ENCODE measurements around the gene CSF2RB.

The CSF2RB gene

DNA sequence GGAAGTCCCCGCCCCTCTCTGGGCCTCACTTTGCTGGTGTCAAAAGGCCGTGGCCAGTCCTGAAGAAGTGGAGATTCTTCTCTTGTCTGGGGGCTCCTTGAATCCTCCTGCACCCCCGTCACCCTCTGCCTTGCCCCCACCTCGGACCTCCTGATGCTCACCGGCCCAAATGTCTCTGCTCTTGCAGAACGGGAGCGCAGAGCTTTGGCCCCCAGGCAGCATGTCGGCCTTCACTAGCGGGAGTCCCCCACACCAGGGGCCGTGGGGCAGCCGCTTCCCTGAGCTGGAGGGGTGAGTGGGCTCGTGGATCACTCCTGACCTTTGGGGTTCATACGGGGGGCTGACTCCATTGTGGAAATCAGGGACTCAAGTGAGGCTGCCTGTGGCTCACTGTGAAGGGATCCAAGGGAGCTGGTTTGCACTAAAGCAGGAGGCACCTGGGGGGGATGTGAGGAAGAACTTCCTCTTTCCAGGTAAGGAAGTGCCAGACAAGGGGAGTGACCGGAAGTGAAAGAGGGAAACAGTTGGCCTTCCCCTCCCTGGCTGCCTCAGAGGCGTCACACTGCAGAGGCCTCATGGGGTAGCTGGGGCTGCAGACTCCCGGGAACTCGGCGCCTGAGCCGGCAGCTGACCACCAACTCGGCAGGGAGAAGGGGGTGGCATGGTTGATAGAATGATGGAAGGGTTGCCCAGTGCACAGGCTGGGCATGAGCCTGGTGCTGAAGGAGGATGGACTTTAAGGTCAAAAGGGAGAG, 23.1 kb downstream of the CSF2RB start:
- DNase-seq (ENCODE audit: low read depth), result no peak

DNA sequence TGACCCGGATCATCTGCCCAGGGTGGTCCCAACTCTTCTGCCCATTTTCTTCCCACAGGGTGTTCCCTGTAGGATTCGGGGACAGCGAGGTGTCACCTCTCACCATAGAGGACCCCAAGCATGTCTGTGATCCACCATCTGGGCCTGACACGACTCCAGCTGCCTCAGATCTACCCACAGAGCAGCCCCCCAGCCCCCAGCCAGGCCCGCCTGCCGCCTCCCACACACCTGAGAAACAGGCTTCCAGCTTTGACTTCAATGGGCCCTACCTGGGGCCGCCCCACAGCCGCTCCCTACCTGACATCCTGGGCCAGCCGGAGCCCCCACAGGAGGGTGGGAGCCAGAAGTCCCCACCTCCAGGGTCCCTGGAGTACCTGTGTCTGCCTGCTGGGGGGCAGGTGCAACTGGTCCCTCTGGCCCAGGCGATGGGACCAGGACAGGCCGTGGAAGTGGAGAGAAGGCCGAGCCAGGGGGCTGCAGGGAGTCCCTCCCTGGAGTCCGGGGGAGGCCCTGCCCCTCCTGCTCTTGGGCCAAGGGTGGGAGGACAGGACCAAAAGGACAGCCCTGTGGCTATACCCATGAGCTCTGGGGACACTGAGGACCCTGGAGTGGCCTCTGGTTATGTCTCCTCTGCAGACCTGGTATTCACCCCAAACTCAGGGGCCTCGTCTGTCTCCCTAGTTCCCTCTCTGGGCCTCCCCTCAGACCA, 24.0 kb downstream of the CSF2RB start:
- no peak for DNase-seq (ENCODE audit: low read depth)

DNA sequence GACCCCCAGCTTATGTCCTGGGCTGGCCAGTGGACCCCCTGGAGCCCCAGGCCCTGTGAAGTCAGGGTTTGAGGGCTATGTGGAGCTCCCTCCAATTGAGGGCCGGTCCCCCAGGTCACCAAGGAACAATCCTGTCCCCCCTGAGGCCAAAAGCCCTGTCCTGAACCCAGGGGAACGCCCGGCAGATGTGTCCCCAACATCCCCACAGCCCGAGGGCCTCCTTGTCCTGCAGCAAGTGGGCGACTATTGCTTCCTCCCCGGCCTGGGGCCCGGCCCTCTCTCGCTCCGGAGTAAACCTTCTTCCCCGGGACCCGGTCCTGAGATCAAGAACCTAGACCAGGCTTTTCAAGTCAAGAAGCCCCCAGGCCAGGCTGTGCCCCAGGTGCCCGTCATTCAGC, 24.6 kb downstream of the CSF2RB start:
- no peak for DNase-seq (ENCODE audit: low read depth)

DNA sequence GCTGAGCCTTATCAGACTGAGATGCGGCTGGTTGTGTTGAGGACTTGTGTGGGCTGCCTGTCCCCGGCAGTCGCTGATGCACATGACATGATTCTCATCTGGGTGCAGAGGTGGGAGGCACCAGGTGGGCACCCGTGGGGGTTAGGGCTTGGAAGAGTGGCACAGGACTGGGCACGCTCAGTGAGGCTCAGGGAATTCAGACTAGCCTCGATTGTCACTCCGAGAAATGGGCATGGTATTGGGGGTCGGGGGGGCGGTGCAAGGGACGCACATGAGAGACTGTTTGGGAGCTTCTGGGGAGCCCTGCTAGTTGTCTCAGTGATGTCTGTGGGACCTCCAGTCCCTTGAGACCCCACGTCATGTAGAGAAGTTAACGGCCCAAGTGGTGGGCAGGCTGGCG, 25.5 kb downstream of the CSF2RB start:
- DNase-seq (ENCODE audit: low read depth), result no peak

DNA sequence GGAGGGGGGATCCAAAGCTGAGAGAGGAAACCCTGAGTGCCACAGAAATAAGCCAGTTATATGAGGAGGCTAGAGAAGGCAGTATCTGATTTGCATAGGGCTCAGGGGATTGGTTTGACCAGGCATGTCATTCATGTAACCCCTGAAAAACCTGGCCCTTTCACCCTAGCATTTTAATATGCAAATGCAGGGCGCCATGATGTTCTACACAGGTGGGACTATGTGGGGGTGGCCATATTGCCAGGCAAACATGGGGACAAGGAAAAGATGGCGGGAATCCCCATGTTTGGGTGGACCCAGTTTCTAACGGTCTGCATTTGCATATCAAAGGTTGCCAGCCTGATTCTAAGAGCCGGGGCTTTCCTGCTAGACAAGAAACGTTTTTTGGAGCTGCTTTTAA, 27.2 kb downstream of the CSF2RB start:
- DNase-seq (ENCODE audit: low read depth), result no peak

DNA sequence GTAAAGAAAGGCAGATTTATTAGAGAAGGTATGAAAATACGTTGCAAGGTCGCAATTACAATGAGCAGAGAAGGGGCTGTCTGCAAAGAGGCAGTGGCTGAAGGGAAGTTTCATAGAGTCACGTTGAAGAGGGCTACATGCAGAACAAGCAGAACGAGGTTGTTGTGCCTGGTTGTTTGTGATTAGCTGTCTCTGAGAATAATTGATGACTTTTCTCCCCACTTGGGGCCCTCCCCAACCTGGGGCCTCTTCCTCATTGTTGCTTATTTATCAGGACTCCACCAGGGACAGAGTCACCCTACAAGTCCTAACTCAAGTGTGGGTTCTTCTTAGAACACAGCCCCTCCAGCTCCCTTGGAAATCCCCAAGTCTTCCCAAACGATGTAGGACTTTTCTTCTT, 29.1 kb downstream of the CSF2RB start:
- no peak for DNase-seq (ENCODE audit: low read depth)

DNA sequence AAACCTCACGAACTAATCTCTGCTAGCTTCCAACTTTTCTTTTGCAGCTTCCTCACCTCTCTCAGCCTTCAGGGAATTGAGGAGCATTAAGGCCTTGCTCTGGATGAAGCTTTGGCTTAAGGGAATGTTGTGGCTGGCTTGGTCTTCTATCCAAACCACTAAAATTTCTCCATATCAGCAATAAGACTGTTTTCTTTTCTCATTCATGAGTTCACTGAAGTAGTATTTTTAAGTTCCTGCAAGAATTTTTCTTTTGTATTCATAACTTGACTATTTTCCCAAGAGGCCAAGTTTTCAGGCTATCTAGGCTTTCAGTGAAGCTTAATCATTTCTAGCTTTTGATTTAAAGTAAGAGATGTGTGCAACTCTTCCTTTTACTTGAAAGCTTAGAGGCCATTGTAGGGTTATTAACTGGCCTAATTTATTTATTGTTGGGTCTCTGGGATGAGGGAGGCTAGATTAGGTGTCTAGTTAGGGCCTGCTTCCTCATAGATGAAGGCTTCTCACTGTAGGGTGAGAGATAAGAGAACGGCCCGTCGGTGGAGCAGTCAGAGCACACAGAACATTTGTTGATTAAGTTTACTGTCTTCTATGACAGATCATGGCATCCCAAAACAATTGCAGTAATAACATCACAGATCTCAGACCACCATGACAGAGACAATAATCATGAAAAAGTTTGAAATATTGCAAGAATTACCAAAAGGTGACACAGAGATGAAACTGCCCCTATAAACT, 33.2 kb downstream of the CSF2RB start:
- DNase-seq (ENCODE audit: low read depth), result no peak

DNA sequence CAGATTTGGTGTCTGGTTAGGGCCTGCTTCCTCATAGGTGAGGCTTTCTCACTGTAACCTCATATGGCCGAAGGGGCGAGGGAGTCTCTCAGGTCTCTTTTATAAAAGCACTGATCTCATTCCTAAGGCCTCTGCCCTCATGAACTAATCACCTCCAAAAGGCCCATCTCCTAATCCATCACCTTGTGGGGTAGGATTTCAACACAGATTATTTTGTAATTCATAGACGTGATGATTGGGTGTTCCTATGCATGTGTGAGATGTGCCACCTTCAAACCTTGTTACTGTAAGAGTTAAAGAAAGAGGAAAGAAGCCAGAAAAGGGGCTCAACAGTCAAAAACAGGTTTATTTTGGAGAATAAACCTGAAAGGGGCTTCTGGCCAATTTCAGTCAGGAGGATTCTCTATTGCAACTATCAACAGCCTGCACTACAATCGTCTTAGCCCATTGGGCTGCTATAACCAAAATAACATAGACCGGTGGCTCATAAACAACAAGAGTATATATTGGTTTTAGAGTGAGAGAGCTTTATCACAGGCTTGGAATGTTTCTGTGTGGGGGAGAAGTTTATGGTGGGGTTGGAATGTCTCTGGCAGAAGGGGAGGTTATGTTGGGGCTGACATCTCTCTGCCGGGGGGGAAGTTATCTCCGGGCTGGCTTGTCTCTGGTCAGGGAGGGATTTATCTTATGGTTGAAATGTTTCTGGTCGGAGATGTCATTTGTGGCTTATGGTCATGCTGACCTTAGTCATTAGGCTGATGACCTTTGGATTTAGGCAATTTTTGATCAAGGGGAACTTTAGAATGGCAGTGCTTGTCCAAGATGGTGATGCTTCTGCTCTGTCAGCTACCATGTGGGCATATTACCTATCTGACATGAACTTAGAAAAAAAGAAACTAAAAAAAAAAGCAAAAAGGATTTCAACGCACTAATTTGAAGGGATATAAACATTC, 35.1 kb downstream of the CSF2RB start:
- no peak for DNase-seq (ENCODE audit: low read depth)

DNA sequence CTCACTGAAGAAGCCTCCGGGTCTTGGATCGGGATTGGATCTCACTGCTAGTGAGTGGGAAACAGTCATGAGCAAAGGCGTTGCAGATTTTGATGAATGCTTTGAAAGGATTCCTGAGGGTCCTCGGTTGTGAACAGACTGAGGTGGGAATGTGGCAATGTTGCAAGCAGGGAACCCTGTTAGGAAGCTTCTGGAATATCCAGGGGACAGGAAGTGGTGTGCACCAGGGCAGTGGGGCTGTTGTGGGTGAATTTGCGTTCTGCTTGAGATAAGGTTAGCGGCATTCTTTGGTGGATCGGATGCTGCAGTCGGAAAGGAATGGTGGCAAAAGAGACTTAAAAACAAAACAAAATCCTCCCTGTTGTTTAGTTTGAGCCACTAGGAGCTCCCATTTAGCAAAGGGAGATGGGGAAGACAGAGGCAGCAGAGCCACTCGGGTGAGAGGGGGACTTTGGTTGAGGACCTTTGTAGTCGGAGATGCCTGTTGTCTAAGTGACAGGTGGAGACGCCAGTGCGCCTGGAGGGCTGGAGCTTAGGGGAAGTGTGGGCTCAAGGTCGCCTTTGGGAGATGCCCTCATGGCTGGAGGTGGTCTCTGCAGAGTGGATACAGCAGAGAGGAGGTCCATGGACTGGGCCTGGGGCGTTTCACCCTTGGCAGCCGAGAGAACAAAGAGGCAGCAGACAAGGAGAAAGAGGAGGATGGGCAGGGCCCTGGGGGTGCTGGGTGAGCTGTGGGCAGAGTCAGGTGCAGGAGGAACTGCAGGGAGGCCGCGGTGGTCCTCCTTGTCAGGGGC, 37.6 kb downstream of the CSF2RB start:
- no peak for DNase-seq (ENCODE audit: low read depth)

DNA sequence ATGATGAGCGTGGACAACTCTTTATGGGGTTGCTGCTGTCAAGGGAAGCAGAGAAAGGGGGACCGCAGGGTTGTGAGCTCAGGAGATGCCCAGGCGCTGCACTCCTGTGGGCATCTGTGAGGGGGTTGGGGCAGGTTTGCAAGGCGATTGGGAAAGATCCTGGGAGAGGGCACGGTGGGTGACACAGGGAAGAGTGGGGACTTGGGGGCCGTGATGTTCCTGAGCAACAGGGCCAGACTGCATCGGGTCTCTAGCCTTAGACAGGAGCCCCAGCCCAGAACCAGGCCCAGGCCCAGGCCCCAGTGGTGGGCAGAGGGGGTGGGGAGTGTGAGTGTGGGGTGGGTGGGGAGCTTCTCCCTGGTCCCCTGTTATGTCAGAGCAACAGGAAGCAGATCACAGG, 38.3 kb downstream of the CSF2RB start:
- DNase-seq (ENCODE audit: low read depth), result no peak

DNA sequence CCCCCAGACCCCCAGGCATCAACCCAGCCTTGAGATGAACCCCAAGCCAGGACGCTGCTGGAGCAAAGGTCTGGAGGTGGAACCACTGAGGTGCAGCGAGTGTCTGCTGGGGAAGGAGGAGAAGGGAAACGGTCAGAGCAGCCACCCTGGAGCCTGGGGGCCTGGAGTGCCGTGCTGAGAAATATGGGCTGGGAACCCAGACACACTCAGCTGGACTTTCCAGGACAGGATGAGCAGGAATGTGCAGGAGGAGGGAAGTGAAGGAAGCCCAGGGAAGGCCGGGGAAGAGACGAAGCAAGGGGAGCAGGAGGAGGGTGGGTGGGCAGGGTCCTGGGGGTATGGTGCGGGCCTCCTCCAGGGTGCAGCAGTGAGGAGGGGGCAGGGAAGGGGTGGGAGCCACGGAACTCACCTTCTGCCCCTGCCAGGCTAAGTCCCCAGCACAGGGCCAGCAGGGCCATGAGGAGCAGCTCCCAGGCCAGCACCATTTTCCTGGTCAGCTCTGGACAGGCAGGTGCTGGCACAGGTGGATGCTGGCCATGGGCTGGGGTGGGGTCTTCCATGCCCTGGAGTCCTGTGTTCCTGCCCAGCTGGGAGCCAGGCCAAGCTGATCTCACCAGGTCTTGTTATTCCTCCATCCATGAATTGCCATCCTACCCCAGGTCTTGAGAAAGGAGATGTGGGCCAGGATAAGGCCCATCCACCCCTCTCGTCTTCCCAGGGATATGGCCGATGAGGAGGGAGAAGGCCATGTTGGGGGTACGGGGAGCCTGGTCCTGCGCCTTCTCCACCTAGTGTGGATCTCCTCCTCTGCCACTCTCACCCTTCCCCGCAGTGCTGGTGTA, 40.0 kb downstream of the CSF2RB start:
- DNase-seq (ENCODE audit: low read depth), result no peak

DNA sequence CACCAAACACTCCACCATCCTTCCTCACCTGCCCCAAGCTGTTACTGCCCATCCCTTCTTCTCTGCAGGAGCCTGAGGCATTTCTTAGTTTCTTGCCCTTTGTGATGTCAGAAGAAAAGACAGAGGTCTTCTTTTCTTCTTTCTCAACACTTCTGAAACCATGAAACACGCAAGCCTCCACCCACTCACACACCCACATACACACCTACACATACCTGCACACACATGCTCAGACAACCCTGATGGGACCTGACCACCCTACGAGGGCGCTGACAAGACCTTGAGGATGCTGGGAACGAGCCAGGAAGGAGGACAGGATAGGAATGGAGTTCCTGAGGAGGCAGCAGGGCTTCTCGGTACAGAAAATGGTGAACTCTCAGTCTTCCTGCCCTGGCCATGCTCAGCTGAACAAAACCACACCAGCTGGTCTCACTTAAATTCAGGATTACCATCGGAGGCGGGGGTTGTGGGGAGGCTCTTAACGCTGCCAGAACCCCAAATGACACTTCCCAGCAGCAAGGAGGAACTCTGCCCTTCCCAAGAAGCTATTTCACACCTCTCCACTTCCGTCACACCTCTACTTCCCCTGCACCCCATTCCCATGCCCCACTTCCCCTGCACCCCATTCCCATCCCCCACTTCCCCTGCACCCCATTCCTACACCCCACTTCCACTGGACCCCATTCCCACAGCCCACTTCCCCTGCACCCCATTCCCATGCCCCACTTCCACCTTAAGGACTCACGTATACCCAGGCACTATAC, 41.0 kb downstream of the CSF2RB start:
- DNase-seq (ENCODE audit: low read depth), result no peak

DNA sequence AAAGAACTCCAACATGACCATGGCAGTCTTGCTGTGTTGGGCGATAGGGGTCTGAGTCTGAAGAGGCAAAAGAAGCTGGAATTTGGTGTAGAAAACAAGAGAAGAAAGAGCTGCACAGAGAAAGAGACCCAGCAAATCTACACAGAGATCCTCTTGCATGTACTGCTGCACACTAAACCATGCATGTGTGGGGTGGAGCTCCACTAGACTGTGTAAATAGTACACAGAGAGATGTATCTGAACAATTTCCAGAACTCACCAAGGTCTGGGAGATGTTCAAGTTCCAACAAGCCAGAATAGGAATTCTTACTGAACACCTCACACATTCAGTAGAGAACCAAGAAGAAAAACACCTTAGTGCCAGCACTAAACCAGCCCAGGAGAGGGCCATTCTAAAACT, 42.3 kb downstream of the CSF2RB start:
- no peak for DNase-seq (ENCODE audit: low read depth)

DNA sequence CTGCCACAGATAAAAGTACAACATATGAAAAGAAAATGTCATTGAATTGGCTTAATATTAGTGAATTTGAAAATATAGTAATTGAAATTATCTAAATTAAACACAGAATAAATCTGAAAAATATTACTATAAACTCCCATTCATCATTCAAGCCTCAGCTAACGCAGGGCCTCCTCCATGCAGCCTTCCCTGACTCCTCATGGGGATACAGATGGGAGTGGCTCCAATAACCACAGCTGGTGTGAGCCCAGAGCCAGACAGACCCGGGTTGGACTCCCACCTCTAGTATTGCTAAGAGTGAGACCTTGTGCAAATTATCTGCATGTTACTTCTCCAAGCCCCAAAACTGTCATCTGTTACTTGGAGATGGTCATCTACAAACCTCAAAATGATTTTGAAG, 44.9 kb downstream of the CSF2RB start:
- DNase-seq (ENCODE audit: low read depth), result no peak

DNA sequence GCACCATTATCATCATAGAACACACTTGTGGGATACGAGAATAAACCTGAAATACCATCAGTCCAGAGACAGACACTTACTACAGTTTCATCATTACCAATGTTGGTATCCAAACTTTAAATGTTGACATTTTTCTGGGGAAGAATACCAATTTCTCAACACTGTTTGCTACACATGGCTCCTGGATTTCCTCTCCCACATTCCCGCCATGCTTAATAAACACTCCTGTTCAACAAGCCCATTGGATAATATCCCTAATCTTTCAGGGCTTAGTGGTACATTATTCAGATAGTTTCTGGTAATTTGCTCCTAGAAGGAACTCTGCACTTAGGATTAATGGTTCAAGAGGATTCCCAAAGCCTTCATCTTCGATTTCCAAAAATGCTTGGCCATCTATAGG, 48.2 kb downstream of the CSF2RB start:
- DNase-seq (ENCODE audit: low read depth), result no peak

DNA sequence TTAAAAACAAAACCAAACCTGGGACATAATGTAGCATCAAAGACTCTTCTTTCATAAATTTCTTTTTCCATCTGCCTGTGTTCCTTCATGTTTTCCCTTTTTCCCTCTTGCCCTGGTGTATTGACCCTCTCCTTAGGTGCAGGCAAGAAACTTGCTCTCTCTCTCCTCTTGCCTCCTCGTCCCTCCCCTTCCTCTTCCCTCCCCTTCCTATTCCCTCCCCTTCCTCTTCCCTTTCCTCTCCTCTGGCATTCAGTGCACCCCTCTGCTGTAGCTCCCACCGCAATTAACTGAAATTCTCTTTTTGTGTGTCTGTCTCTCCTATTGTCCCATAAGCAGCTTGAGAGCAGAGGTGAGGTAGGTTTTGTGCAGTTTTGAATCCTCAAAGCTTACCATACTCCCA, 49.9 kb downstream of the CSF2RB start:
- DNase-seq (ENCODE audit: low read depth), result no peak

DNA sequence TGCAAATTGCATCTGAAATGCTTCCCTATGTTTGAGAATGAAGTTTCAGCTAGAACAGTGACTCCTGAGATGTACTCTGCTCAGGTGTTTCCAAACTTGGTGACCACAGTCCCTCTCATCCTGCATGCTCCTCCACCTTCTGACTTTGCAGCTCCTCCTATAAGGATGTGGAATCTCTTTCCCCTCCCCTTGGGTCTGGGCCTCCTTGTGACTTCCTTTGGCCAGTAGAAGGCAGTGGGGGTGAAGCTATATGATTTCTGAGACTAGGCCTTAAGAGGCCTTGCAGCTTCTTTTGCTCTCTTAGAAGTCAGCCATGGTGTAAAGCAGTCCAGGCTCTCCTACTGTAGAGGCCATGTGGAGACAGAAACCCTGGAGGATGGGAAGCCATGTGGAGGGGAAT, 50.7 kb downstream of the CSF2RB start:
- no peak for DNase-seq (ENCODE audit: low read depth)

DNA sequence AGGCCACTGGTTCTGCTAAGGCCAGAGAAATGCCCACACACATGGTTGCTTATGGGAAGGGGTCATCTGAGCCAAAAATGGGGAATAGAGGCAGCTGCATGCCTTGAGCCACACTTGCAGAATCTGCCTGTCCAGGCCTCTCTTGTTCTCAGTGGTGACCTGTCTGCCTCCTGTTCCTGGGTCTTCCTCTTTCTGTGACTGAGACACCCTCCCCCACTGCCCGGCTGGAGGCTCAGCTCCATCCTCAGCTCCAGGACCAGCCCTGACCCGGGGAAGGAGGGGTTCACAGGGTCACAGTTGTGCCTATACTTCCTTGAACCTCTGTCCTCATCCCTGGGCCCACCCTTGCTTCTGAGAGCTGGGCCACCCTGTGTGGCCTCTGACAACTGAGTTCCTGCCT, 52.3 kb downstream of the CSF2RB start:
- no peak for DNase-seq (ENCODE audit: low read depth)

DNA sequence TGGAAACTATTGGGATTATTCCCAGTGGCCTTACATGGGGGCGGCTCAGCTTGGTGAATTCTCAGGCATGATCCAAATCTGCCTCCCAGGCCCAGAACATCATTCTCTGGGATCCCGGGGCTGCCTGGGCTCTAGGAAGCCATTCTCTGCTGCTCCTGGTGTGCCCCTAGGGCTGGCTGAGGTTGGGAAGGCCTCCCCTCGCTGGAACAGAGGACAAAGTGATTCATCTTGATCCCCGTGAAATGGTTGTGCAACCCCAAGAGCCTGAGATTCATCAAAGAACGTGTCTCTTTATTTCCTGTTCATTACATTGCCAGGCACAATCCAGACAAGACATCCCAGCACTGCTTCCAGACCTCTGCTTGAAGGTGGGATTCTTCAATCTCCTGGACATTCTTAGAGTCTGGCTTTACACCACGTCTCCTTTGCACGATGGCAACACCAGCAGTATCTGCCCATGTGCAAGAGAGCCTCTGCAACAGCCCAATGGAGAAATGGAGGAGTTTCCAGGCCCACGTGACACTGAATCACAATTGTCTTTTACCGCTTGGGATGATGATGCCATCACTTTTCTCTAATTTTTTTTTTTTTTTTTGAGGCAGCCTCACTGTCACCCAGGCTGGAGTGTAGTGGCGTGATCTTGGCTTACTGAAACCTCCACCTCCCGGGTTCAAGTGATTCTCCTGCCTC, 53.6 kb downstream of the CSF2RB start:
- DNase-seq (ENCODE audit: low read depth), result no peak
